Type B pancreatic cell (in vitro differentiated cells): ENCODE results near the gene CES5A. TPM values are rescaled to one million over a fixed set of nuclear protein-coding genes. Genes with fewer than 3 reads are reported as not detected.
A peak's percentile ranks its signal among the peaks of the same experiment; 100 is the strongest.
"Not testable (repeated sequence)": the region's sequence is repeated elsewhere in the genome, so short reads cannot be mapped to it uniquely, and the experiment has no call there.

Experiments used
- DNase-seq: peaks from one replicate; pipeline ENCODE4 v3.0.0; 2021; ENCODE audit warnings: mixed read lengths; ENCODE audit not compliant: unreplicated experiment; ENCODE audit errors: extremely low spot score
- H3K27ac Mint-ChIP-seq: 2 replicates; pipeline ENCODE4 v1.8.0; 2021; ENCODE audit warnings: mild to moderate bottlenecking, mixed read lengths
- H3K27me3 Mint-ChIP-seq: 2 replicates; pipeline ENCODE4 v1.8.0; 2021; ENCODE audit warnings: mixed read lengths
- H3K36me3 Mint-ChIP-seq: 2 replicates; pipeline ENCODE4 v1.8.0; 2021; ENCODE audit warnings: mixed read lengths
- H3K4me1 Mint-ChIP-seq: one replicate; pipeline ENCODE4 v1.8.0; 2021; ENCODE audit warnings: mixed read lengths; ENCODE audit not compliant: unreplicated experiment
- H3K4me3 Mint-ChIP-seq: 2 replicates; pipeline ENCODE4 v1.8.0; 2021; ENCODE audit warnings: mild to moderate bottlenecking, mixed read lengths
- H3K9me3 Mint-ChIP-seq: 2 replicates; pipeline ENCODE4 v1.8.0; 2021; ENCODE audit warnings: mixed read lengths
- CTCF ChIP-seq: fragments of 200-600 bp; sonication (generic); conservative IDR thresholded peaks from 2 replicates; pipeline ENCODE4 v1.5.0; 2021; ENCODE audit warnings: antibody characterized with exemption, mild to moderate bottlenecking
- total RNA-seq: library from RNA; stranded (reverse); gene quantifications from 2 replicates; pipeline ENCODE4 v1.2.1, GENCODE V29; 2021; ENCODE audit warnings: low replicate concordance

Gene CES5A
- total RNA-seq, 1 donor from 2014 or later: not detected

- H3K27ac Mint-ChIP-seq: no peak overlapping the region
- H3K9me3 Mint-ChIP-seq: no peaks in the 10 kb centered on the region
- TF ChIP-seq CTCF: peak; percentile 90
- H3K4me1 Mint-ChIP-seq: no peaks in the 10 kb centered on the region
- DNase-seq: no peak
- H3K4me3 Mint-ChIP-seq: no peak overlapping the region
- H3K27me3 Mint-ChIP-seq: peaks cover 39% of the 10 kb centered on the region
- no peaks in the 10 kb centered on the region for H3K36me3 Mint-ChIP-seq
Measured at GRCh38 chr16:55842369-55843104, 32.6 kb downstream of the CES5A start.

- no peak for DNase-seq
- Mint-ChIP-seq H3K27ac (no peak overlapping the region), H3K4me3 (no peak overlapping the region), H3K4me1 (no peaks in the 10 kb centered on the region), H3K27me3 (peaks cover 13% of the 10 kb centered on the region), H3K9me3 (no peaks in the 10 kb centered on the region), H3K36me3 (no peaks in the 10 kb centered on the region)
- TF ChIP-seq CTCF: no peak
Measured at GRCh38 chr16:55839115-55839514, 36.1 kb downstream of the CES5A start.

- H3K4me1 Mint-ChIP-seq: peaks cover 5% of the 10 kb centered on the region
- no peak for DNase-seq
- no peaks in the 10 kb centered on the region for H3K36me3 Mint-ChIP-seq
- no peaks in the 10 kb centered on the region for H3K9me3 Mint-ChIP-seq
- no peak for TF ChIP-seq CTCF
- H3K4me3 Mint-ChIP-seq: peak overlapping the region; percentile 2
- peaks cover 6% of the 10 kb centered on the region for H3K27me3 Mint-ChIP-seq
- peak overlapping the region; percentile 84 for H3K27ac Mint-ChIP-seq
Measured at GRCh38 chr16:55836158-55836611, 39.0 kb downstream of the CES5A start.

GRCh38 chr16:55835581-55835980 is 39.6 kb downstream of the CES5A start:
- Mint-ChIP-seq H3K27ac (peak overlapping the region; percentile 84), H3K27me3 (peaks cover 4% of the 10 kb centered on the region), H3K36me3 (no peaks in the 10 kb centered on the region), H3K4me1 (peaks cover 5% of the 10 kb centered on the region), H3K4me3 (no peak overlapping the region), H3K9me3 (no peaks in the 10 kb centered on the region)
- no peak for DNase-seq
- no peak for TF ChIP-seq CTCF

GRCh38 chr16:55835173-55835572 is 40.0 kb downstream of the CES5A start:
- not testable (repeated sequence) for H3K9me3 Mint-ChIP-seq, H3K4me1 Mint-ChIP-seq, H3K27me3 Mint-ChIP-seq, H3K4me3 Mint-ChIP-seq, DNase-seq, H3K36me3 Mint-ChIP-seq, H3K27ac Mint-ChIP-seq

GRCh38 chr16:55834049-55834448 is 41.1 kb downstream of the CES5A start:
- Mint-ChIP-seq H3K4me1 (peaks cover 5% of the 10 kb centered on the region), H3K36me3 (no peaks in the 10 kb centered on the region), H3K27me3 (peaks cover 4% of the 10 kb centered on the region), H3K9me3 (no peaks in the 10 kb centered on the region), H3K27ac (no peak overlapping the region), H3K4me3 (no peak overlapping the region)
- no peak for DNase-seq
- TF ChIP-seq CTCF: no peak
